ENCODE results near the gene AP1AR. TPM values are rescaled to one million over a fixed set of nuclear protein-coding genes. Genes with fewer than 3 reads are reported as not detected.

Gene AP1AR
- total RNA-seq, 2 donors from 2014 or later: 15.3 to 24.3 TPM

- no peaks in the 10 kb centered on the region for H3K36me3 ChIP-seq
- intact Hi-C loops (cut with DNase I): no loop called here
- 93% methylated on average over 4 of the region's 4 CpGs for WGBS
- H3K27me3 ChIP-seq (replicated peaks; ENCODE audit: insufficient read depth): no peaks in the 10 kb centered on the region
- DNase-seq (ENCODE audit: low spot score): no peak
- H3K27ac ChIP-seq: no peak overlapping the region
- no peak overlapping the region for H3K4me3 ChIP-seq
- H3K4me1 ChIP-seq (replicated peaks): no peaks in the 10 kb centered on the region
- no peaks in the 10 kb centered on the region for H3K9me3 ChIP-seq
- TF ChIP-seq CTCF (IDR thresholded peaks at IDR 0.05) (no peak), POLR2A (IDR thresholded peaks at IDR 0.05) (no peak), POLR2AphosphoS5 (IDR thresholded peaks at IDR 0.05) (no peak)
Observed at GRCh38 chr4:112272292-112272691, 40.7 kb downstream of the AP1AR start.

- intact Hi-C loops (cut with DNase I): no loop called here
- 96% methylated on average over 4 of the region's 4 CpGs for WGBS
- TF ChIP-seq POLR2AphosphoS5 (IDR thresholded peaks at IDR 0.05) (no peak), CTCF (IDR thresholded peaks at IDR 0.05) (no peak), POLR2A (IDR thresholded peaks at IDR 0.05) (no peak)
- no peaks in the 10 kb centered on the region for H3K4me1 ChIP-seq (replicated peaks)
- no peak overlapping the region for H3K27ac ChIP-seq
- no peaks in the 10 kb centered on the region for H3K27me3 ChIP-seq (replicated peaks; ENCODE audit: insufficient read depth)
- no peak for DNase-seq (ENCODE audit: low spot score)
- H3K9me3 ChIP-seq: no peaks in the 10 kb centered on the region
- H3K36me3 ChIP-seq: no peaks in the 10 kb centered on the region
- no peak overlapping the region for H3K4me3 ChIP-seq
Observed at GRCh38 chr4:112274959-112275358, 43.4 kb downstream of the AP1AR start.

- no peak for DNase-seq (ENCODE audit: low spot score)
- Histone ChIP-seq H3K27me3 (replicated peaks; ENCODE audit: insufficient read depth) (no peaks in the 10 kb centered on the region), H3K27ac (no peak overlapping the region), H3K9me3 (no peaks in the 10 kb centered on the region), H3K4me3 (no peak overlapping the region), H3K4me1 (replicated peaks) (no peaks in the 10 kb centered on the region), H3K36me3 (no peaks in the 10 kb centered on the region)
- TF ChIP-seq POLR2A (IDR thresholded peaks at IDR 0.05) (no peak), CTCF (IDR thresholded peaks at IDR 0.05) (no peak), POLR2AphosphoS5 (IDR thresholded peaks at IDR 0.05) (no peak)
- 100% methylated on average over 3 of the region's 3 CpGs for WGBS
- intact Hi-C loops (cut with DNase I): no loop called here
Observed at GRCh38 chr4:112276113-112276512, 44.5 kb downstream of the AP1AR start.

GRCh38 chr4:112277220-112277619 is 45.6 kb downstream of the AP1AR start:
- Histone ChIP-seq H3K27me3 (replicated peaks; ENCODE audit: insufficient read depth) (no peaks in the 10 kb centered on the region), H3K36me3 (no peaks in the 10 kb centered on the region), H3K27ac (no peak overlapping the region), H3K4me3 (no peak overlapping the region), H3K4me1 (replicated peaks) (no peaks in the 10 kb centered on the region), H3K9me3 (no peaks in the 10 kb centered on the region)
- peak; percentile 58 for DNase-seq (ENCODE audit: low spot score)
- WGBS: 54% methylated on average over 3 of the region's 3 CpGs
- intact Hi-C loops (cut with DNase I): no loop called here
- TF ChIP-seq CTCF (IDR thresholded peaks at IDR 0.05) (no peak), POLR2A (IDR thresholded peaks at IDR 0.05) (no peak), POLR2AphosphoS5 (IDR thresholded peaks at IDR 0.05) (peak; percentile 40)

- Histone ChIP-seq H3K27me3 (replicated peaks; ENCODE audit: insufficient read depth) (no peaks in the 10 kb centered on the region), H3K4me1 (replicated peaks) (no peaks in the 10 kb centered on the region), H3K9me3 (no peaks in the 10 kb centered on the region), H3K27ac (no peak overlapping the region), H3K4me3 (no peak overlapping the region), H3K36me3 (no peaks in the 10 kb centered on the region)
- DNase-seq (ENCODE audit: low spot score): no peak
- no peak for TF ChIP-seq POLR2AphosphoS5 (IDR thresholded peaks at IDR 0.05)
- TF ChIP-seq CTCF (IDR thresholded peaks at IDR 0.05): no peak
- TF ChIP-seq POLR2A (IDR thresholded peaks at IDR 0.05): no peak
- intact Hi-C loops (cut with DNase I): no loop called here
- WGBS: 61% methylated on average over 10 of the region's 10 CpGs
Observed at GRCh38 chr4:112277705-112278448, 46.3 kb downstream of the AP1AR start.
